ENCODE data around the gene STPG2.

Gene STPG2

GRCh38 chr4:98046665-98047064, 96.6 kb downstream of the STPG2 start:
- Histone ChIP-seq H3K4me3 (no peak overlapping the region), H3K27ac (no peak overlapping the region)
- TF ChIP-seq CTCF (IDR thresholded peaks at IDR 0.05): no peak
- DNase-seq (ENCODE audit: low spot score): no peak

GRCh38 chr4:98030059-98030458, 113.2 kb downstream of the STPG2 start:
- Histone ChIP-seq H3K4me3 (no peak overlapping the region), H3K27ac (no peak overlapping the region)
- no peak for DNase-seq (ENCODE audit: low spot score)
- no peak for TF ChIP-seq CTCF (IDR thresholded peaks at IDR 0.05)

- Histone ChIP-seq H3K27ac (no peak overlapping the region), H3K4me3 (no peak overlapping the region)
- no peak for TF ChIP-seq CTCF (IDR thresholded peaks at IDR 0.05)
- DNase-seq (ENCODE audit: low spot score): no peak
Measured at GRCh38 chr4:98027827-98028226, 115.4 kb downstream of the STPG2 start.

GRCh38 chr4:98026362-98026761, 116.9 kb downstream of the STPG2 start:
- DNase-seq (ENCODE audit: low spot score): no peak
- H3K4me3 ChIP-seq: no peak overlapping the region
- no peak overlapping the region for H3K27ac ChIP-seq
- TF ChIP-seq CTCF (IDR thresholded peaks at IDR 0.05): no peak

- TF ChIP-seq CTCF (IDR thresholded peaks at IDR 0.05): no peak
- Histone ChIP-seq H3K4me3 (no peak overlapping the region), H3K27ac (no peak overlapping the region)
- DNase-seq (ENCODE audit: low spot score): no peak
Measured at GRCh38 chr4:98006814-98007412, 136.4 kb downstream of the STPG2 start.

- no peak for DNase-seq (ENCODE audit: low spot score)
- TF ChIP-seq CTCF (IDR thresholded peaks at IDR 0.05): no peak
- Histone ChIP-seq H3K4me3 (no peak overlapping the region), H3K27ac (no peak overlapping the region)
Measured at GRCh38 chr4:98006060-98006459, 137.2 kb downstream of the STPG2 start.

- no peak overlapping the region for H3K27ac ChIP-seq
- TF ChIP-seq CTCF (IDR thresholded peaks at IDR 0.05): no peak
- no peak for DNase-seq (ENCODE audit: low spot score)
- no peak overlapping the region for H3K4me3 ChIP-seq
Measured at GRCh38 chr4:98000940-98001339, 142.3 kb downstream of the STPG2 start.
